HCT116 (cell line): ENCODE results near the gene MYH14. TPM values are rescaled to one million over a fixed set of nuclear protein-coding genes. Genes with fewer than 3 reads are reported as not detected.

Experiments used
- ATAC-seq: fragments of 200-7000 bp; cut with Tn5 transposase; 2 replicates; pipeline ENCODE4 v1.9.1; 2020; ENCODE audit warnings: mild to moderate bottlenecking, moderate library complexity
- BruUV-seq: library from RNA; stranded (reverse); fragments of 400-500 nt; replicated peaks from 2 replicates; lab custom pipeline; 2021; lab: Mats Ljungman, UMichigan
- CTCF ChIA-PET: fragments of 300-600 bp; sonication (Branson Sonifier 250); formaldehyde crosslinking; loops from one replicate; lab custom pipeline; 2021; ENCODE audit warnings: antibody characterized with exemption; lab: Charles Lee
- POLR2A ChIA-PET: fragments of 300-600, 350-600 bp; sonication (Branson Sonifier 250); formaldehyde crosslinking; loops from one replicate; lab custom pipeline; 2021; ENCODE audit warnings: antibody characterized with exemption; lab: Charles Lee
- RAD21 ChIA-PET, 2 experiments: fragments of 300-600 bp; sonication (Branson Sonifier 250); formaldehyde crosslinking; loops; one replicate each; lab custom pipeline; 2023; ENCODE audit warnings: low total read pairs in 2 of 2; ENCODE audit not compliant: uncharacterized antibody in 2 of 2, unreplicated experiment in 2 of 2, low non-redundant PET in 1 of 2; lab: Charles Lee
- DNase-seq: peaks from one replicate; pipeline ENCODE4 v3.0.0-alpha.2; 2010; ENCODE audit warnings: low read depth, low spot score
- H2AFZ ChIP-seq: fragments of 200-600 bp; shearing (Covaris generic), sonication (generic); 2 replicates; pipeline ENCODE4 v1.6.1; 2017; ENCODE audit warnings: low read depth, mixed run types, mixed read lengths, antibody characterized with exemption, low read length; ENCODE audit not compliant: poor library complexity, severe bottlenecking
- H3K27ac ChIP-seq: 2 replicates; pipeline ENCODE4 v1.5.1; 2012; ENCODE audit warnings: low read depth, low read length
- H3K27me3 ChIP-seq: fragments of 200-600 bp; sonication (generic); 2 replicates; pipeline ENCODE4 v1.6.1; 2016; ENCODE audit warnings: mixed run types, low read length, mixed read lengths; ENCODE audit not compliant: insufficient read depth
- H3K36me3 ChIP-seq, 2 experiments: fragments of 200-500 bp in 1 of 2; fragments of 200-600 bp in 1 of 2; sonication (Bioruptor generic) in 1 of 2; sonication (generic) in 1 of 2; 2 replicates each; pipeline versions ENCODE4 v1.5.1 to v1.6.1; 2014 to 2016; ENCODE audit warnings: low read length in 2 of 2, inconsistent platforms in 1 of 2, mixed read lengths in 1 of 2, mixed run types in 1 of 2; ENCODE audit not compliant: insufficient read depth in 2 of 2, control insufficient read depth in 1 of 2
- H3K4me1 ChIP-seq, 2 experiments: fragments of 200-600 bp in 1 of 2; sonication (generic) in 1 of 2; 2 replicates each; pipeline versions ENCODE4 v1.5.1 to v1.6.1; 2012 to 2017; ENCODE audit warnings: low read length in 2 of 2, inconsistent platforms in 1 of 2, mild to moderate bottlenecking in 1 of 2, mixed read lengths in 1 of 2, mixed run types in 1 of 2, moderate library complexity in 1 of 2; ENCODE audit not compliant: insufficient read depth in 2 of 2, control insufficient read depth in 1 of 2
- H3K4me2 ChIP-seq: fragments of 200-600 bp; sonication (generic); 2 replicates; pipeline ENCODE4 v1.6.1; 2017; ENCODE audit warnings: mixed run types, low read length, mixed read lengths
- H3K4me3 ChIP-seq, 2 experiments: fragments of 200-600 bp in 1 of 2; sonication (generic) in 1 of 2; replicated peaks in 1 of 2; 2 replicates each; pipeline ENCODE4 v1.5.1; 2011 to 2016; ENCODE audit warnings: low read length in 2 of 2, control low read depth in 1 of 2, low read depth in 1 of 2, mild to moderate bottlenecking in 1 of 2, mixed read lengths in 1 of 2, mixed run types in 1 of 2
- H3K79me2 ChIP-seq: fragments of 200-600 bp; sonication (generic); 2 replicates; pipeline ENCODE4 v1.6.1; 2017; ENCODE audit warnings: mild to moderate bottlenecking, mixed run types, low read length, moderate library complexity, mixed read lengths; ENCODE audit not compliant: insufficient read depth
- H3K9ac ChIP-seq: fragments of 200-600 bp; sonication (generic); 2 replicates; pipeline ENCODE4 v1.6.1; 2016; ENCODE audit warnings: low read length, mixed read lengths
- H3K9me2 ChIP-seq: fragments of 200-600 bp; sonication (generic), shearing (Covaris generic); 2 replicates; pipeline ENCODE4 v1.6.1; 2017; ENCODE audit warnings: mixed run types, mild to moderate bottlenecking, moderate library complexity; ENCODE audit not compliant: insufficient read depth
- H3K9me3 ChIP-seq, 2 experiments: fragments of 200-500 bp in 1 of 2; fragments of 200-600 bp in 1 of 2; sonication (Bioruptor generic) in 1 of 2; sonication (generic) in 1 of 2; 2 replicates each; pipeline ENCODE4 v1.6.1; 2014 to 2017; ENCODE audit warnings: low read length in 2 of 2, mixed read lengths in 2 of 2, inconsistent platforms in 1 of 2, low read depth in 1 of 2, mild to moderate bottlenecking in 1 of 2, mixed run types in 1 of 2, moderate library complexity in 1 of 2; ENCODE audit not compliant: control insufficient read depth in 1 of 2, insufficient read depth in 1 of 2
- H4K20me1 ChIP-seq: fragments of 200-600 bp; sonication (generic), shearing (Covaris generic); 2 replicates; pipeline ENCODE4 v1.6.1; 2017; ENCODE audit warnings: mixed run types, mild to moderate bottlenecking, moderate library complexity; ENCODE audit not compliant: insufficient read depth
- CBX3 ChIP-seq: IDR thresholded peaks from 2 replicates; pipeline ENCODE4 v1.6.1; 2012; ENCODE audit warnings: low read depth
- CEBPB ChIP-seq: IDR thresholded peaks from 2 replicates; pipeline ENCODE4 v1.6.1; 2012; ENCODE audit warnings: low read depth
- EGR1 ChIP-seq: IDR thresholded peaks from 2 replicates; pipeline ENCODE4 v1.6.1; 2012; ENCODE audit warnings: low read depth
- EZH2 ChIP-seq: fragments of 200-600 bp; sonication (generic); IDR thresholded peaks from 2 replicates; pipeline ENCODE4 v1.6.1; 2017; ENCODE audit warnings: antibody characterized with exemption, mixed run types
- POLR2AphosphoS5 ChIP-seq: IDR thresholded peaks from 2 replicates; pipeline ENCODE4 v1.6.1; 2011; ENCODE audit warnings: mild to moderate bottlenecking, low read depth, low read length, moderate library complexity
- REST ChIP-seq: IDR thresholded peaks from 2 replicates; pipeline ENCODE4 v1.6.1; 2012; ENCODE audit warnings: low read depth
- SIN3A ChIP-seq: IDR thresholded peaks from 2 replicates; pipeline ENCODE4 v1.6.1; 2012; ENCODE audit warnings: low read depth
- SP1 ChIP-seq: IDR thresholded peaks from 2 replicates; pipeline ENCODE4 v1.6.1; 2012; ENCODE audit warnings: low read depth
- TCF7L2 ChIP-seq: IDR thresholded peaks from 2 replicates; pipeline ENCODE4 v1.7.0; 2011; ENCODE audit warnings: borderline replicate concordance, inconsistent platforms; ENCODE audit not compliant: insufficient read depth, insufficient read length; ENCODE audit errors: extremely low read depth
- ZFX ChIP-seq: fragments of 450-650 bp; IDR thresholded peaks from 2 replicates; pipeline ENCODE4 v1.6.1; 2017
- intact Hi-C: fragments of 100-400 bp; cut with micrococcal nuclease; formaldehyde crosslinking; loops from 2 replicates; pipeline ENCODE4 v1.10.0; 2022
- total RNA-seq: library from RNA; stranded (reverse); gene quantifications from one replicate; pipeline ENCODE4 v1.2.1, GENCODE V29; 2021; ENCODE audit not compliant: unreplicated experiment
- TF ChIP-seq, protein P1 (sequence below), 3 experiments: fragments of 200-600 bp in 1 of 3; sonication (generic) in 1 of 3; IDR thresholded peaks in 2 of 3; conservative IDR thresholded peaks in 1 of 3; 2 replicates each; pipeline ENCODE4 v1.5.1; 2012 to 2017; ENCODE audit warnings: low read depth in 2 of 3, low read length in 2 of 3, antibody characterized with exemption in 1 of 3, borderline replicate concordance in 1 of 3, control low read depth in 1 of 3, mild to moderate bottlenecking in 1 of 3, mixed read lengths in 1 of 3, mixed run types in 1 of 3, moderate library complexity in 1 of 3; ENCODE audit not compliant: insufficient read depth in 1 of 3

The MYH14 gene
- total RNA-seq, 1 experiment from 2014 or later, result 60.1 TPM

DNA sequence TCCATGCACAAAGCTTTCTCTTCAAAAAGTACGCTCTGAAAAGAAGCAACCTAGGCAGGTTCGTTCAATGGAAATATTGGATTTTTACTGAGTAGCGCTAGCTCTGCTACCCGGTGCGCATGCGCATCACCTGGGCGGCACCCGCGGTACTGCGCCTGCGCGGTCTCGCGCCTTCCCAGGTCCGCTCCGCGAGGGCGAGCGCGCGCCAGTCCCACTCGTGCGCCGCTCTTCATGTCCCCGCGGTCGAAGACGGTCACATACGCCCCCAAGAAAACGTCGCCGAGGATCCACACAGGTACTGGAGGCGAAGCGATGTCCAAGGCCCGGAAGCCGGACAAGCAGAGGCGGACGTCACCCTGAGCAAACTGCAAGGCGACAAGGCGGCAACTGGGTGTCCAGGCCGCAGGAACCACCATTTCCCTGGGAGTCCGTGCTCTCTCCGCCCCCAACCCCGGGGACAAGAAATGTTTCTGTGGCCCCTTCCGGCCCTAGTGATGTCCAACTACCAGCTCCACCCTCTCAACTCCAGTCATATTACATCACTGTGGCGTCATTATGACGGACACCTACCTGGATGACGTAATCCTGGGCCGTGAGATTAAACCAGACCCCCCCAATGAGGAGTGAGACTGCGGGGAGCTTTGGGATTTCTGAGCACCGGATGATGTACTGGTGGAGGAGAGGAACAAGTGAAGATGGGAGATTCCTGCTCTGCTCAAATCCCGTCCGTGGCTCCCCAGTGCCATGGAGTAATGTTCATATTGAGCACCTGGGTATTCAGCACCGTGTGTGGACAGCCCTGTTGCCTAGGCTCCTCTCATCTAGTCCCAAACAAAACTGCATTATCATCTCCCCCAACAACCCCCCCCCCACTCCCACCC is 130.6 kb downstream of the MYH14 start (continued):
- TF ChIP-seq EZH2 (no peak), TCF7L2 (no peak), EGR1 (no peak), SIN3A (no peak), SP1 (no peak)

DNA sequence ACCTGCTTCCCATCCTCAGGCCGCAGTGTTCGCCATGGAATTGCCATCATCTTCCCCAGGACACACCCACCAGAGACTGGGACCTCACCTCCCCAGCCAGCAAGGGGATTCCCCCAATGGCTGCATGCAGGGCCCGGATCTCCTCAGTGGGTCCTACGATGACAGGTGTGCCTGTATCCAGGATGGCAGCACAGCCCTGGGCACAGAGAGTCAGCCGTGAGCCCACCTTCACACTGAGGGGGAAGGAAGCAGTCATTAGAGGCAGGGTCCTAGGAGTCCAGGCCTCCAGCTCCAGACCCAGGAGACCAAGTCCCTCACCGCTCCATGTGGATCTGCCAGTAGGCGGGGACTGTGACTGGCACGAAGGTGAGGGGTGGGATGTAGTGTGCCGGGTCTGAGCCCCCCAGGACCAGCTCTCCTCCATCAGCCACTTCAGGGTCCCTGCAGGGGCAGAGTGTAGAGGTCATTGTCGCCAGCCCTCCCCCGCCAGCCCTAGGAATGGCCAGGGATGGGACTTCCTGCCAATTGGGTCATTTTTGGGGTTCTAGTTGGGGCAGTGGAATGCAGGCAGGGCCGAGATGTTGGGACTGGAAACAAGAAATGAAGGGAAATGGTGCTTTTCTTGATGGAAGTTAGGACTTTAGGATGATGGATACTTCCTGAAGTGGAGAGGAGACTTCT is 131.5 kb downstream of the MYH14 start:
- no TSS peak for BruUV-seq
- POLR2A ChIA-PET, result no interaction called here
- no peak overlapping the region for H3K4me2 ChIP-seq

More for the DNA sequence above, 131.5 kb downstream of the MYH14 start:
- no peak for TF ChIP-seq POLR2AphosphoS5
- TF ChIP-seq REST, result no peak
- TF ChIP-seq, protein P1, sequence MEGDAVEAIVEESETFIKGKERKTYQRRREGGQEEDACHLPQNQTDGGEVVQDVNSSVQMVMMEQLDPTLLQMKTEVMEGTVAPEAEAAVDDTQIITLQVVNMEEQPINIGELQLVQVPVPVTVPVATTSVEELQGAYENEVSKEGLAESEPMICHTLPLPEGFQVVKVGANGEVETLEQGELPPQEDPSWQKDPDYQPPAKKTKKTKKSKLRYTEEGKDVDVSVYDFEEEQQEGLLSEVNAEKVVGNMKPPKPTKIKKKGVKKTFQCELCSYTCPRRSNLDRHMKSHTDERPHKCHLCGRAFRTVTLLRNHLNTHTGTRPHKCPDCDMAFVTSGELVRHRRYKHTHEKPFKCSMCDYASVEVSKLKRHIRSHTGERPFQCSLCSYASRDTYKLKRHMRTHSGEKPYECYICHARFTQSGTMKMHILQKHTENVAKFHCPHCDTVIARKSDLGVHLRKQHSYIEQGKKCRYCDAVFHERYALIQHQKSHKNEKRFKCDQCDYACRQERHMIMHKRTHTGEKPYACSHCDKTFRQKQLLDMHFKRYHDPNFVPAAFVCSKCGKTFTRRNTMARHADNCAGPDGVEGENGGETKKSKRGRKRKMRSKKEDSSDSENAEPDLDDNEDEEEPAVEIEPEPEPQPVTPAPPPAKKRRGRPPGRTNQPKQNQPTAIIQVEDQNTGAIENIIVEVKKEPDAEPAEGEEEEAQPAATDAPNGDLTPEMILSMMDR (IDR thresholded peaks at IDR 0.05 in 2 of 3, conservative IDR thresholded peaks at IDR 0.05 in 1 of 3; ENCODE audit: borderline replicate concordance in 1 of 3, insufficient read depth in 1 of 3, low read depth in 2 of 3, low read length in 2 of 3), result no peak
- TF ChIP-seq CEBPB, result no peak
- no peak for TF ChIP-seq ZFX
- no peak for TF ChIP-seq CBX3
- Histone ChIP-seq H3K27me3 (no peaks in the 10 kb centered on the region), H3K79me2 (no peaks in the 10 kb centered on the region), H4K20me1 (no peaks in the 10 kb centered on the region), H3K9me3 (no peaks in the 10 kb centered on the region), H3K4me1 (peaks cover 23 to 46% of the 10 kb centered on the region in 2 experiments), H2AFZ (no peak overlapping the region), H3K9ac (no peak overlapping the region), H3K4me3 (no peak overlapping the region), H3K9me2 (no peaks in the 10 kb centered on the region), H3K27ac (no peak overlapping the region), H3K36me3 (no peaks in the 10 kb centered on the region)
- ChIA-PET RAD21 (no interaction called here), CTCF (no interaction called here)
- ATAC-seq (no peak), DNase-seq (no peak)
- intact Hi-C loops, result no loop called here
